B cell (primary cell): ENCODE data around the gene CBLN1. TPM values are rescaled to one million over a fixed set of nuclear protein-coding genes. Genes with fewer than 3 reads are reported as not detected.

Experiments used
- ATAC-seq: fragments of 200-7000 bp; cut with Tn5 transposase; one replicate; pipeline ENCODE4 v1.10.0; 2021; ENCODE audit warnings: low read depth, mild to moderate bottlenecking, moderate number of reproducible peaks, moderate library complexity
- CTCF ChIA-PET: fragments of 350-600 bp; sonication (Branson Sonifier 250); formaldehyde crosslinking; loops from one replicate; lab custom pipeline; 2021; ENCODE audit warnings: antibody characterized with exemption, inconsistent platforms; lab: Charles Lee
- POLR2A ChIA-PET: fragments of 350-600 bp; sonication (Branson Sonifier 250); formaldehyde crosslinking; loops from one replicate; lab custom pipeline; 2021; ENCODE audit warnings: antibody characterized with exemption; lab: Charles Lee
- DNase-seq: peaks from one replicate; pipeline ENCODE4 v3.0.0; 2013
- H2AFZ ChIP-seq: 2 replicates; pipeline ENCODE4 v1.6.1; 2012; ENCODE audit warnings: mild to moderate bottlenecking, low read depth, low read length; ENCODE audit not compliant: insufficient read depth, poor library complexity, severe bottlenecking
- H3K27ac ChIP-seq, 2 donors: 1 replicate in 1 of 2; 2 replicates in 1 of 2; pipeline ENCODE4 v1.5.1; 2012 to 2013; ENCODE audit warnings: low read length in 2 of 2, mild to moderate bottlenecking in 2 of 2, moderate library complexity in 1 of 2
- H3K27me3 ChIP-seq, 4 experiments: fragments of 200-600 bp in 1 of 4; sonication (generic) in 1 of 4; replicated peaks in 1 of 4; 1 replicate in 2 of 4; 2 replicates in 2 of 4; pipeline versions ENCODE4 v1.6.1 to v1.7.0; 2013 to 2016; ENCODE audit warnings: low read length in 3 of 4, mild to moderate bottlenecking in 2 of 4, mixed read lengths in 1 of 4, moderate library complexity in 1 of 4; ENCODE audit not compliant: insufficient read depth in 4 of 4, control insufficient read depth in 3 of 4; ENCODE audit errors: control extremely low read depth in 1 of 4
- H3K36me3 ChIP-seq, 2 experiments: replicated peaks in 1 of 2; 1 replicate in 1 of 2; 2 replicates in 1 of 2; pipeline versions ENCODE4 v1.6.1 to v1.7.1; 2013; ENCODE audit warnings: low read length in 1 of 2; ENCODE audit not compliant: insufficient read depth in 2 of 2, control insufficient read depth in 1 of 2; ENCODE audit errors: control extremely low read depth in 1 of 2, extremely low read depth in 1 of 2
- H3K4me1 ChIP-seq, 2 donors: fragments of 200-600 bp in 1 of 2; sonication (generic) in 1 of 2; 1 replicate in 1 of 2; 2 replicates in 1 of 2; pipeline versions ENCODE4 v1.5.1 to v1.6.1; 2013 to 2017; ENCODE audit warnings: low read length in 2 of 2; ENCODE audit not compliant: control insufficient read depth in 2 of 2, insufficient read depth in 2 of 2
- H3K4me2 ChIP-seq: replicated peaks from 2 replicates; pipeline ENCODE3; 2012; ENCODE audit warnings: mild to moderate bottlenecking, low read depth, low read length; ENCODE audit not compliant: poor library complexity, severe bottlenecking
- H3K4me3 ChIP-seq, 5 experiments: fragments of 200-600 bp in 1 of 5; sonication (generic) in 1 of 5; 1 replicate in 3 of 5; 2 replicates in 2 of 5; pipeline versions ENCODE4 v1.5.1 to v1.7.0; 2011 to 2016; ENCODE audit warnings: low read length in 4 of 5, mild to moderate bottlenecking in 4 of 5, low read depth in 2 of 5, control low read depth in 1 of 5, moderate library complexity in 1 of 5; ENCODE audit not compliant: insufficient read depth in 1 of 5; ENCODE audit errors: control extremely low read depth in 1 of 5, extremely low read depth in 1 of 5
- H3K79me2 ChIP-seq: fragments of 200-600 bp; sonication (generic); one replicate; pipeline ENCODE4 v1.6.0; 2016; ENCODE audit warnings: low read length; ENCODE audit not compliant: control insufficient read depth, insufficient read depth
- H3K9ac ChIP-seq: fragments of 200-600 bp; sonication (generic); 2 replicates; pipeline ENCODE4 v1.6.1; 2017; ENCODE audit warnings: mild to moderate bottlenecking, low read length, moderate library complexity
- H3K9me3 ChIP-seq, 3 donors: one replicate each; pipeline versions ENCODE4 v1.6.1 to v1.7.1; 2013; ENCODE audit warnings: low read length in 2 of 3; ENCODE audit not compliant: control insufficient read depth in 2 of 3, insufficient read depth in 1 of 3; ENCODE audit errors: control extremely low read depth in 1 of 3
- H4K20me1 ChIP-seq: 2 replicates; pipeline ENCODE4 v1.6.0; 2012; ENCODE audit warnings: mild to moderate bottlenecking, low read length; ENCODE audit not compliant: insufficient read depth, control insufficient read depth, poor library complexity, severe bottlenecking
- H3K27ac Mint-ChIP-seq: one replicate; pipeline ENCODE4 v1.8.0; 2021; ENCODE audit warnings: mixed read lengths
- H3K27me3 Mint-ChIP-seq: one replicate; pipeline ENCODE4 v1.8.0; 2021; ENCODE audit warnings: mixed read lengths
- H3K4me1 Mint-ChIP-seq: one replicate; pipeline ENCODE4 v1.8.0; 2021; ENCODE audit warnings: mixed read lengths
- H3K4me3 Mint-ChIP-seq: one replicate; pipeline ENCODE4 v1.8.0; 2021; ENCODE audit warnings: mixed read lengths
- H3K9me3 Mint-ChIP-seq: one replicate; pipeline ENCODE4 v1.8.0; 2022; ENCODE audit warnings: mixed read lengths; ENCODE audit not compliant: insufficient read depth
- EZH2 ChIP-seq: IDR thresholded peaks from 2 replicates; pipeline ENCODE4 v1.6.1; 2012; ENCODE audit warnings: borderline replicate concordance, low read depth, mild to moderate bottlenecking, moderate library complexity, low read length; ENCODE audit not compliant: insufficient read depth, poor library complexity, severe bottlenecking
- WGBS: methylation state at CpG from one replicate; pipeline ENCODE4 v1.1.5; 2013; ENCODE audit warnings: missing lambda C conversion rate; ENCODE audit not compliant: insufficient coverage; 5-methylcytosine and 5-hydroxymethylcytosine counted together
- intact Hi-C: fragments of 100-400 bp; cut with micrococcal nuclease; formaldehyde crosslinking; loops from one replicate; pipeline ENCODE4 v1.10.0; 2022
- polyA plus RNA-seq: library from polyadenylated mRNA; depleted of rRNA; stranded (reverse); fragments of >200 nt; gene quantifications from 2 replicates; pipeline ENCODE4 v1.2.3, GENCODE V29; 2012
- total RNA-seq, 2 donors: library from RNA; stranded (reverse); fragments of 120-200 nt in 1 of 2; gene quantifications; 1 replicate in 1 of 2; 2 replicates in 1 of 2; pipeline versions ENCODE4 v1.2.3 to v1.2.4, GENCODE V29; 2013 to 2022
- TF ChIP-seq, protein P1 (sequence below): fragments of 200-600 bp; IDR thresholded peaks from one replicate; pipeline ENCODE4 v1.8.0; 2022; ENCODE audit warnings: antibody characterized with exemption, mild to moderate bottlenecking

Gene CBLN1
- total and polyA plus RNA-seq, 2 donors (not counting 1 experiment from before 2014, with no cell fraction given) = not detected

DNA sequence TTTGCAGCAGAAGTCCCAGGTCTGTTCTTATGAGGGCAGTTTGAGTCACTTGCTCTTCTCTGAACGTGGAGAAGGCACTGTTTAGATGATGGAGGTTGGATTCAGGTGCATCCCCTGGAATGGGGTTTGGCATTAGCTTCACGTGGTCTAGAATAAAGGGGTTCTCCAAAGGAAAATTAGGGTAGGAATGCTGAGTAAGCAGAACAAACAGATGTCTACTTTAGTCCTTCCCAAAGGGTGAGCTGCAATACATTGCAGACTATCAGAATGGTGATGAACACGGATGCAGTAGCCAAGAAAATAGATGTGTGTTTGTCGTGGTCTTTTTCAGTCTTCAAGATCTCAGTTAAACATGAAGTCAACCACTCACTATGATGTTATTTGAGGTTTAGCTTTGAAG, 3.3 kb upstream of the CBLN1 start:
- intact Hi-C loops = no loop called here
- Mint-ChIP-seq H3K4me3 (no peak overlapping the region), H3K4me1 (peaks cover 11% of the 10 kb centered on the region), H3K27ac (no peak overlapping the region), H3K27me3 (peaks cover 48% of the 10 kb centered on the region), H3K9me3 (no peaks in the 10 kb centered on the region)
- Histone ChIP-seq H2AFZ (no peak overlapping the region), H3K79me2 (no peaks in the 10 kb centered on the region), H3K9ac (no peak overlapping the region), H3K36me3 (no peaks in the 10 kb centered on the region), H3K4me1 (peaks cover 0 to 6% of the 10 kb centered on the region in 2 donors), H4K20me1 (no peaks in the 10 kb centered on the region), H3K4me2 (no peak overlapping the region), H3K4me3 (no peak overlapping the region), H3K27me3 (peaks cover 0 to 38% (median 17%) of the 10 kb centered on the region in 4 experiments), H3K9me3 (peaks cover 0 to 21% (median 0%) of the 10 kb centered on the region in 3 donors), H3K27ac (no peak overlapping the region)
- 14% methylated on average over 1 of the region's 4 CpGs for WGBS
- ATAC-seq = no peak
- POLR2A ChIA-PET = no interaction called here
- TF ChIP-seq, protein P1, sequence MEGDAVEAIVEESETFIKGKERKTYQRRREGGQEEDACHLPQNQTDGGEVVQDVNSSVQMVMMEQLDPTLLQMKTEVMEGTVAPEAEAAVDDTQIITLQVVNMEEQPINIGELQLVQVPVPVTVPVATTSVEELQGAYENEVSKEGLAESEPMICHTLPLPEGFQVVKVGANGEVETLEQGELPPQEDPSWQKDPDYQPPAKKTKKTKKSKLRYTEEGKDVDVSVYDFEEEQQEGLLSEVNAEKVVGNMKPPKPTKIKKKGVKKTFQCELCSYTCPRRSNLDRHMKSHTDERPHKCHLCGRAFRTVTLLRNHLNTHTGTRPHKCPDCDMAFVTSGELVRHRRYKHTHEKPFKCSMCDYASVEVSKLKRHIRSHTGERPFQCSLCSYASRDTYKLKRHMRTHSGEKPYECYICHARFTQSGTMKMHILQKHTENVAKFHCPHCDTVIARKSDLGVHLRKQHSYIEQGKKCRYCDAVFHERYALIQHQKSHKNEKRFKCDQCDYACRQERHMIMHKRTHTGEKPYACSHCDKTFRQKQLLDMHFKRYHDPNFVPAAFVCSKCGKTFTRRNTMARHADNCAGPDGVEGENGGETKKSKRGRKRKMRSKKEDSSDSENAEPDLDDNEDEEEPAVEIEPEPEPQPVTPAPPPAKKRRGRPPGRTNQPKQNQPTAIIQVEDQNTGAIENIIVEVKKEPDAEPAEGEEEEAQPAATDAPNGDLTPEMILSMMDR = no peak
- no peak for TF ChIP-seq EZH2
- CTCF ChIA-PET = no interaction called here
- no peak for DNase-seq

DNA sequence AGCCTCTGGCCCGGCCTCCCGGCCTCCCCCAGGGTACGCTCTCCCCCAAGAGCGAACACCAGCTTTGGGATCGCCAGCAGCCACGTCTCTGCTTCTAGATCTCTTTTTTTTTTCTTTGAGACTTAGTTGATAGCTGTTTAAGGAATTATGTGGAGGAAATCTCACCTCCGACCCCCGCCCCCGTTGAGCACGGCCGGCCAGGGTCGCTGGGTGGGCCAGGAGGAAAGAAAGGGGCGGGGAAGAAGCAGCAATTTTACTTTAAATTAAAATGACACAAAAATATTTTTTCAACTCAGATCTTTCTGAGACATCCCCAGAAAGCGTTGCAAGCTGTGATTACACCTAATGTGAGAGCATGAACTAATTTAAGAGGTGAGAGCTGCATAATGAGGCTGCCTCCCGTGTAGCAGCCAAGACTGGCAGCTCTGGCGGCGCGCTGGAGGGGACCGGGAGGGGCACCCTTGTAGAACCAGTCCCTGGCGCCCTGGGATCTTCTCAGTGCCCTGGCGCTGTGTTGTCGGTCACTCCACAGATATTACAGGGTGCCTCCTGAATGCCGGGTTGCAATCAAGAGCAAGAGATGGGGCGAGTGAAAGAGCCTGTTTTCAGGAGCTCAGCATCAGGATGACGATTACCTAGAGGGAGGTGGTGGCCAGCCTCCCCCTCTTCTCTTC, 1.9 kb upstream of the CBLN1 start:
- peaks cover 12% of the 10 kb centered on the region for H3K4me1 Mint-ChIP-seq
- H4K20me1 ChIP-seq = no peaks in the 10 kb centered on the region
- H3K27ac Mint-ChIP-seq = no peak overlapping the region
- H3K4me1 ChIP-seq = peaks cover 0 to 6% of the 10 kb centered on the region in 2 donors
- ATAC-seq (no peak), DNase-seq (no peak)
- no peak overlapping the region for H3K4me2 ChIP-seq
- peaks cover 61% of the 10 kb centered on the region for H3K27me3 Mint-ChIP-seq
- ChIA-PET CTCF (no interaction called here), POLR2A (no interaction called here)
- no peak overlapping the region for H3K27ac ChIP-seq
- no peak overlapping the region for H3K9ac ChIP-seq
- intact Hi-C loops = no loop called here
- no peak for TF ChIP-seq EZH2
- TF ChIP-seq, protein P1 = no peak
- peaks cover 0 to 26% (median 0%) of the 10 kb centered on the region in 3 donors for H3K9me3 ChIP-seq
- WGBS = 4% methylated on average over 15 of the region's 25 CpGs
- no peaks in the 10 kb centered on the region for H3K79me2 ChIP-seq
- peak overlapping the region; percentile 12 for H3K4me3 Mint-ChIP-seq
- H3K9me3 Mint-ChIP-seq = no peaks in the 10 kb centered on the region
- no peak overlapping the region for H3K4me3 ChIP-seq
- H2AFZ ChIP-seq = no peak overlapping the region
- peaks cover 0 to 50% (median 22%) of the 10 kb centered on the region in 4 experiments for H3K27me3 ChIP-seq
- H3K36me3 ChIP-seq = no peaks in the 10 kb centered on the region
